HepG2 (cell line): ENCODE data around the gene TSPAN13. TPM values are rescaled to one million over a fixed set of nuclear protein-coding genes. Genes with fewer than 3 reads are reported as not detected.
"Not testable (repeated sequence)": the region's sequence is repeated elsewhere in the genome, so short reads cannot be mapped to it uniquely, and the experiment has no call there.

ENCODE experiments used
- ATAC-seq: fragments of 200-7000 bp; cut with Tn5 transposase; 3 replicates; pipeline ENCODE4 v1.9.1; 2020; ENCODE audit warnings: mild to moderate bottlenecking, moderate library complexity
- BruUV-seq: library from RNA; stranded (reverse); fragments of 400-500 nt; replicated peaks from 2 replicates; lab custom pipeline; 2021; lab: Mats Ljungman, UMichigan
- CTCF ChIA-PET: fragments of 300-600 bp; formaldehyde crosslinking; extraction: SDS; loops from one replicate; lab custom pipeline; 2021; ENCODE audit warnings: low total read pairs, inconsistent platforms, low intra/inter-chr PET ratio; lab: Yijun Ruan, JAX
- POLR2A ChIA-PET: fragments of 350-600 bp; sonication (Branson Sonifier 250); formaldehyde crosslinking; loops from one replicate; lab custom pipeline; 2020; ENCODE audit warnings: antibody characterized with exemption, inconsistent platforms; lab: Yijun Ruan, JAX
- DNase-seq: peaks from one replicate; pipeline ENCODE4 v3.0.0-alpha.2; 2015; ENCODE audit warnings: low spot score
- FAIRE-seq: peaks from 3 replicates; lab custom pipeline; 2011; peaks lifted over from hg19 to GRCh38; lab: Jason Lieb, UNC
- H2AFZ ChIP-seq: one replicate; pipeline ENCODE4 v1.6.1; 2011; ENCODE audit warnings: low read length, inconsistent platforms
- H3K27ac ChIP-seq: fragments of 300-600 bp; 3 replicates; pipeline ENCODE4 v1.8.0; 2011; ENCODE audit warnings: mixed run types, mild to moderate bottlenecking, mixed read lengths, low read length, inconsistent platforms; ENCODE audit not compliant: insufficient read depth; ENCODE audit errors: extremely low read length
- H3K27me3 ChIP-seq, 2 experiments: fragments of 200-600 bp in 1 of 2; 2 replicates in 1 of 2; 3 replicates in 1 of 2; pipeline versions ENCODE4 v1.6.0 to v1.8.0; 2011; ENCODE audit warnings: low read length in 2 of 2, mild to moderate bottlenecking in 2 of 2, moderate library complexity in 2 of 2, inconsistent platforms in 1 of 2; ENCODE audit not compliant: insufficient read depth in 2 of 2, control insufficient read depth in 1 of 2
- H3K36me3 ChIP-seq, 2 experiments: fragments of 200-600 bp in 1 of 2; replicated peaks in 1 of 2; 2 replicates in 1 of 2; 3 replicates in 1 of 2; pipeline versions ENCODE4 v1.5.1 to v1.8.0; 2011; ENCODE audit warnings: low read length in 2 of 2, inconsistent platforms in 1 of 2; ENCODE audit not compliant: insufficient read depth in 2 of 2, control insufficient read depth in 1 of 2
- H3K4me1 ChIP-seq: 2 replicates; pipeline ENCODE4 v1.5.1; 2012; ENCODE audit warnings: low read length, inconsistent platforms; ENCODE audit not compliant: insufficient read depth
- H3K4me2 ChIP-seq: 2 replicates; pipeline ENCODE4 v1.6.0; 2011; ENCODE audit warnings: low read depth, low read length, inconsistent platforms
- H3K4me3 ChIP-seq, 3 experiments: fragments of 200-600 bp in 1 of 3; sonication (generic), shearing (Covaris generic) in 1 of 3; replicated peaks in 1 of 3; 2 replicates each; pipeline ENCODE4 v1.5.1; 2011 to 2016; ENCODE audit warnings: low read length in 3 of 3, inconsistent platforms in 2 of 3, low read depth in 2 of 3, mild to moderate bottlenecking in 2 of 3, control low read depth in 1 of 3, mixed read lengths in 1 of 3; ENCODE audit not compliant: insufficient read depth in 1 of 3
- H3K79me2 ChIP-seq: one replicate; pipeline ENCODE4 v1.6.1; 2011; ENCODE audit warnings: low read length, inconsistent platforms; ENCODE audit not compliant: insufficient read depth
- H3K9ac ChIP-seq: 2 replicates; pipeline ENCODE4 v1.6.0; 2011; ENCODE audit warnings: mild to moderate bottlenecking, low read depth, low read length, inconsistent platforms; ENCODE audit not compliant: insufficient read depth
- H3K9me3 ChIP-seq: 2 replicates; pipeline ENCODE4 v1.5.1; 2012; ENCODE audit warnings: mild to moderate bottlenecking, low read length
- H4K20me1 ChIP-seq: 2 replicates; pipeline ENCODE4 v1.6.0; 2011; ENCODE audit warnings: inconsistent platforms, mild to moderate bottlenecking, low read length, moderate library complexity; ENCODE audit not compliant: insufficient read depth
- ARID2 ChIP-seq: sonication (generic); formaldehyde crosslinking; IDR thresholded peaks from 2 replicates; pipeline ENCODE4 v1.8.1; 2022; ENCODE audit warnings: mild to moderate bottlenecking, missing genetic modification reagents, borderline replicate concordance
- GTF3A ChIP-seq: sonication (generic); formaldehyde crosslinking; conservative IDR thresholded peaks from 2 replicates; pipeline ENCODE4 v1.4.0; 2020; ENCODE audit warnings: mild to moderate bottlenecking, missing genetic modification reagents
- SOX13 ChIP-seq, 3 experiments: fragments of 450-650 bp in 1 of 3; sonication (generic) in 1 of 3; formaldehyde crosslinking in 1 of 3; IDR thresholded peaks in 2 of 3; conservative IDR thresholded peaks in 1 of 3; 2 replicates each; pipeline versions ENCODE4 v1.5.0 to v1.6.1; 2016 to 2020; ENCODE audit warnings: antibody characterized with exemption in 1 of 3, mild to moderate bottlenecking in 1 of 3, missing compliant biosample characterization in 1 of 3, missing genetic modification reagents in 1 of 3, moderate library complexity in 1 of 3
- ZMAT3 ChIP-seq: sonication (generic); formaldehyde crosslinking; conservative IDR thresholded peaks from 2 replicates; pipeline ENCODE4 v1.7.0; 2021; ENCODE audit warnings: missing genetic modification reagents
- ZNF616 ChIP-seq: sonication (generic); formaldehyde crosslinking; IDR thresholded peaks from 2 replicates; pipeline ENCODE4 v1.5.0; 2020; ENCODE audit warnings: low read depth, mild to moderate bottlenecking, missing genetic modification reagents
- ZNF891 ChIP-seq: sonication (generic); formaldehyde crosslinking; IDR thresholded peaks from 2 replicates; pipeline ENCODE4 v1.5.0; 2020; ENCODE audit warnings: mild to moderate bottlenecking, missing genetic modification reagents
- ZSCAN31 ChIP-seq: sonication (generic); formaldehyde crosslinking; IDR thresholded peaks from 2 replicates; pipeline ENCODE4 v1.5.0; 2020; ENCODE audit warnings: low read depth, mild to moderate bottlenecking, missing genetic modification reagents
- WGBS: methylation state at CpG from one replicate; pipeline ENCODE4 v1.1.6; 2017; ENCODE audit warnings: low lambda C conversion rate; 5-methylcytosine and 5-hydroxymethylcytosine counted together
- in situ Hi-C: cut with HindIII; loops from 2 replicates; pipeline ENCODE4 v1.10.0; 2017; ENCODE audit warnings: low pct_unique_long_range_greater_than_20kb; ENCODE audit not compliant: extremely low pct_ligation_motif_present
- intact Hi-C: fragments of 100-400 bp; cut with micrococcal nuclease; formaldehyde crosslinking; loops from one replicate; pipeline ENCODE4 v1.10.0; 2022; ENCODE audit not compliant: unreplicated experiment
- polyA plus RNA-seq, 8 experiments: library from polyadenylated mRNA; depleted of rRNA in 3 of 8; stranded (reverse) in 7 of 8; unstranded in 1 of 8; fragments of >200 nt; fragmentation: Illumina TruSeq in 4 of 8; extraction: Trizol in 4 of 8; gene quantifications; 2 replicates each; pipeline versions ENCODE4 v1.2.1 to v1.2.3, GENCODE V29; 2011 to 2016; ENCODE audit warnings: low read depth in 4 of 8, missing spikeins in 1 of 8, mixed read lengths in 1 of 8; ENCODE audit not compliant: insufficient read depth in 1 of 8
- total RNA-seq, 5 experiments: library from RNA; depleted of rRNA; stranded (reverse); fragments of >200 nt; fragmentation: Illumina TruSeq; extraction: Trizol; gene quantifications; 2 replicates each; pipeline ENCODE4 v1.2.3, GENCODE V29; 2016; ENCODE audit warnings: low read depth in 1 of 5
- TF ChIP-seq, protein P1 (sequence below), 2 experiments: sonication (generic) in 1 of 2; formaldehyde crosslinking in 1 of 2; IDR thresholded peaks; 2 replicates each; pipeline versions ENCODE4 v1.6.1 to v1.9.0; 2014 to 2022; ENCODE audit warnings: antibody characterized with exemption in 1 of 2, borderline replicate concordance in 1 of 2, inconsistent platforms in 1 of 2, low read depth in 1 of 2, missing genetic modification reagents in 1 of 2

Gene TSPAN13
- total and polyA plus RNA-seq, 2 of the 13 experiments (the other 11 are each of a cell fraction or from before 2014, with no cell fraction given): 5.8 to 6.2 TPM

DNA sequence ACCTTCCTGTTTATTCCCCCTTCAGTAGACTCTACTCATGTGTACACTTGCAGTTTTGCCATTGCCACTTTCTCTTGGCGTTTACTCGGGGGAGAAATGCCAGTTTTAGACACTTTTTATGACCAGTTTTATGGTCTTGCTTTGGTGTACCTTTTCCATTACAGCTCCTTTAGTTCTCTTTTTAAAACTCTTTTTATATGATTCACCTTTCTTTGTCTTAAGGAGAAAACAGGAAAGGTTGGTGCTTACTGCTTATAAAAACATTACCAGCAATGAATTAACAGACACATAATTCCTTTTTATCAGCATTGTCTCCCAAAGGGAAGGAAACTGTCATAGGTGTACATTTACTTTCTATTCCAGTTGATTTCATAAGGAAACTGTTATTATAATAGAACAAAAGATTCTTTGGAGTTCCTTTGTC is 11.9 kb downstream of the TSPAN13 start (continued):
- TF ChIP-seq, protein P1, sequence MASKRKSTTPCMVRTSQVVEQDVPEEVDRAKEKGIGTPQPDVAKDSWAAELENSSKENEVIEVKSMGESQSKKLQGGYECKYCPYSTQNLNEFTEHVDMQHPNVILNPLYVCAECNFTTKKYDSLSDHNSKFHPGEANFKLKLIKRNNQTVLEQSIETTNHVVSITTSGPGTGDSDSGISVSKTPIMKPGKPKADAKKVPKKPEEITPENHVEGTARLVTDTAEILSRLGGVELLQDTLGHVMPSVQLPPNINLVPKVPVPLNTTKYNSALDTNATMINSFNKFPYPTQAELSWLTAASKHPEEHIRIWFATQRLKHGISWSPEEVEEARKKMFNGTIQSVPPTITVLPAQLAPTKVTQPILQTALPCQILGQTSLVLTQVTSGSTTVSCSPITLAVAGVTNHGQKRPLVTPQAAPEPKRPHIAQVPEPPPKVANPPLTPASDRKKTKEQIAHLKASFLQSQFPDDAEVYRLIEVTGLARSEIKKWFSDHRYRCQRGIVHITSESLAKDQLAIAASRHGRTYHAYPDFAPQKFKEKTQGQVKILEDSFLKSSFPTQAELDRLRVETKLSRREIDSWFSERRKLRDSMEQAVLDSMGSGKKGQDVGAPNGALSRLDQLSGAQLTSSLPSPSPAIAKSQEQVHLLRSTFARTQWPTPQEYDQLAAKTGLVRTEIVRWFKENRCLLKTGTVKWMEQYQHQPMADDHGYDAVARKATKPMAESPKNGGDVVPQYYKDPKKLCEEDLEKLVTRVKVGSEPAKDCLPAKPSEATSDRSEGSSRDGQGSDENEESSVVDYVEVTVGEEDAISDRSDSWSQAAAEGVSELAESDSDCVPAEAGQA (IDR thresholded peaks at IDR 0.05; ENCODE audit: low read depth): no peak
- TF ChIP-seq, protein P1 (CRISPR knock-in tag; IDR thresholded peaks at IDR 0.05; ENCODE audit: borderline replicate concordance): no peak
- no peak for TF ChIP-seq SOX13 (IDR thresholded peaks at IDR 0.05)
- no peak for TF ChIP-seq SOX13 (CRISPR knock-in tag; conservative IDR thresholded peaks at IDR 0.05 in 1 of 2, IDR thresholded peaks at IDR 0.05 in 1 of 2)
- TF ChIP-seq ZSCAN31 (CRISPR knock-in tag): no peak
- TF ChIP-seq ARID2 (CRISPR knock-in tag): no peak
- TF ChIP-seq ZMAT3 (CRISPR knock-in tag): no peak
- TF ChIP-seq ZNF891: no peak
- TF ChIP-seq GTF3A: no peak
- TF ChIP-seq ZNF616: no peak

DNA sequence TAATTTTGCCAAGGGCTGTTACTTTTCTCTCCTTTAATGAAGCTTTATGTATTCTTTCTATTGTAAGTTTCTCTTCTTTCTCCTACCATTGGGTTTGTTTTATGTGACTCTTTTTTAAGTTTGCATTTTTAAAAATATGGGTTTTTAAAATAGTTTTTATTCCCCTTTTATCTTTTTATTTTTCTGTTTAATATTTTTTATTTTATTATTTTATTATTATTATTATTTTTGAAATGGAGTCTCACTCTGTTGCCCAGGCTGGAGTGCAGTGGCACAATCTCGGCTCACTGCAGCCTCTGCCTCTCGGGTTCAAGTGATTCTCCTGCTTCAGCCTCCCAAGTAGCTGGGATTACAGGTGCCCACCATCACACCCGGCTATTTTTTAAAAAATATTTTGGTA is 16.4 kb downstream of the TSPAN13 start:
- H3K4me3 ChIP-seq, POLR2A ChIA-PET, in situ Hi-C loops, ATAC-seq, FAIRE-seq, H2AFZ ChIP-seq, BruUV-seq, H4K20me1 ChIP-seq, DNase-seq, H3K9ac ChIP-seq, H3K79me2 ChIP-seq, H3K4me2 ChIP-seq, H3K36me3 ChIP-seq, intact Hi-C loops, H3K9me3 ChIP-seq, H3K27ac ChIP-seq, H3K4me1 ChIP-seq, CTCF ChIA-PET, H3K27me3 ChIP-seq: not testable (repeated sequence)
- WGBS: 69% methylated on average over 3 of the region's 3 CpGs
